Measurements from ENCODE around the gene MRAP2. TPM values are rescaled to one million over a fixed set of nuclear protein-coding genes. Genes with fewer than 3 reads are reported as not detected.

The MRAP2 gene
- total RNA-seq, 1 donor: not detected

GRCh38 chr6:84002226-84002625 lies 31.3 kb upstream of the MRAP2 start:
- no peak for TF ChIP-seq CTCF (IDR thresholded peaks at IDR 0.05; ENCODE audit: insufficient read depth, low read depth, low read length)
- no peak overlapping the region for H3K4me3 ChIP-seq (ENCODE audit: low read depth, low read length)
- DNase-seq (ENCODE audit: low read depth): no peak

DNA sequence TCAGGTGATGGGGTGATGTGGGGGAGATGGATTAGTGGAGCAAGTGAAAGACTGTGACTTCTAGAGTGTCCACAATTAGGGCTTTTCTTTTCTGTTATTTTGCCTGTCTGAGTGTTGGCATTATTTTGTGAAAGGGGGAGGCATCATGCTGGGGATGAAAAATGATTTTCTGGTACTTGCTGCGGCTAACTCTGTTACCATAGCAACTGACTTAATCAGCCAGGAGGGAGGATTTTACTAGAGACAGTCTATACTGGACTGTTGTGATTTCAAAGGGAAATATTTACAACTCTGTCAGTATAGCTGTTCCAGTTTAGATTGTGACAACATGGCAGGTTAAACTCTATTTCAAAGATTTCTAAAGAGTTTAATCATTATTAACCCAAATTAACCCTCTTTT lies 30.4 kb upstream of the MRAP2 start:
- TF ChIP-seq CTCF (IDR thresholded peaks at IDR 0.05; ENCODE audit: insufficient read depth, low read depth, low read length): no peak
- no peak for DNase-seq (ENCODE audit: low read depth)
- H3K4me3 ChIP-seq (ENCODE audit: low read depth, low read length): no peak overlapping the region

DNA sequence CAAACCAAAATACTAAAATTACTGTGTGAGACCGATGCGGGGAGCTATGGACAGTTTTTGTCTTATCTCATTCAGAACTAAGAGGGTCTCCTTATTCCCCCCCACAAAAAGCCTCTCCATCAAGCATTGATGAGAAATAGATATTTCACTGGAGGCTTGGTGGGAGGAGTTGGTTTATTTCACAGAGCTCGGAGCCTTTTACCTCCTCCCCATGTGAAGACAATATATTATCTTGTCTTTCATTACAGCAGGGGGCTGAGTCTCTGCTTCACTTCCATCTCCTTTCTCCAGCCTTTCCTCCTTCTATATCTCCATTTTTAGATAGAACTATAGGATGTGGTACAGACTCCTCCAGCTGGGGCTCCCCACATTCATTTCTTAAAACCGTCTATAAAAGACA lies 29.9 kb upstream of the MRAP2 start:
- DNase-seq (ENCODE audit: low read depth): no peak
- no peak overlapping the region for H3K4me3 ChIP-seq (ENCODE audit: low read depth, low read length)
- no peak for TF ChIP-seq CTCF (IDR thresholded peaks at IDR 0.05; ENCODE audit: insufficient read depth, low read depth, low read length)

- DNase-seq (ENCODE audit: low read depth): no peak
- TF ChIP-seq CTCF (IDR thresholded peaks at IDR 0.05; ENCODE audit: insufficient read depth, low read depth, low read length): no peak
- H3K4me3 ChIP-seq (ENCODE audit: low read depth, low read length): no peak overlapping the region
Measured at GRCh38 chr6:84007871-84008270, 25.7 kb upstream of the MRAP2 start.

- no peak overlapping the region for H3K4me3 ChIP-seq (ENCODE audit: low read depth, low read length)
- no peak for DNase-seq (ENCODE audit: low read depth)
- no peak for TF ChIP-seq CTCF (IDR thresholded peaks at IDR 0.05; ENCODE audit: insufficient read depth, low read depth, low read length)
Measured at GRCh38 chr6:84013354-84013753, 20.2 kb upstream of the MRAP2 start.

- DNase-seq (ENCODE audit: low read depth): no peak
- no peak for TF ChIP-seq CTCF (IDR thresholded peaks at IDR 0.05; ENCODE audit: insufficient read depth, low read depth, low read length)
- no peak overlapping the region for H3K4me3 ChIP-seq (ENCODE audit: low read depth, low read length)
Measured at GRCh38 chr6:84013931-84014330, 19.6 kb upstream of the MRAP2 start.

DNA sequence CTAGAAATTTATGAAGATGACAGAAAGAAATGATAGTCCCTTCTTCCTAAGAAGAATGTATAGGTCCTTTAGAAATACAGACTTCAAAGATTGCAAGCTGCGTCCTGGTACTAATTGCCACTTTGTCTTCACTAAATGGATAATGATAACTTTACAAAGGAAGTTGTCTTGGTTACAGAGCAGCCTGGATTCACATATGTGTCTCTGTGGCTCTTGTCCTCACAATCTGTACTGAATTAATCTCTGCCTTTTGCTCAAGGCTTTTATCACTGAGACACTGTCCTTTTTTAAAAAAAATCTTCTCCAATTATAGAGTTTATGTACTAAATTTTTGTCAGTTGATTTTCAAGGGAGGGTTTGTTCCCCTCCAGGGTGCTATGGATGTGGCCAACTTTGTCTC lies 17.5 kb upstream of the MRAP2 start:
- DNase-seq (ENCODE audit: low read depth): no peak
- no peak overlapping the region for H3K4me3 ChIP-seq (ENCODE audit: low read depth, low read length)
- no peak for TF ChIP-seq CTCF (IDR thresholded peaks at IDR 0.05; ENCODE audit: insufficient read depth, low read depth, low read length)

All from fibroblast of villous mesenchyme (primary cell).